NCI-H2081 treated with DMSO at 0.1 percent for 48 hours (cell line): ENCODE results near the gene CLDN15.
A peak's percentile ranks its signal among the peaks of the same experiment; 100 is the strongest.
"Not testable (repeated sequence)": the region's sequence is repeated elsewhere in the genome, so short reads cannot be mapped to it uniquely, and the experiment has no call there.

Experiments
- DNase-seq: peaks from one replicate; lab custom pipeline; 2025; lab: John Stamatoyannopoulos, UW

The CLDN15 gene

GRCh38 chr7:101237206-101238067 lies at the start of gene CLDN15:
Gene CLDN15 (minus strand): TSS chr7:101237802. CDS start chr7:101237581, 221 bp downstream.
- no peak for DNase-seq

- no peak for DNase-seq
These were observed 49.4 kb upstream of the CLDN15 start for GRCh38 chr7:101287032-101287431.

GRCh38 chr7:101285880-101286279 lies 48.3 kb upstream of the CLDN15 start:
- DNase-seq = not testable (repeated sequence)

- DNase-seq = no peak
These were observed 47.6 kb upstream of the CLDN15 start for GRCh38 chr7:101285171-101285570.

- not testable (repeated sequence) for DNase-seq
These were observed 43.3 kb upstream of the CLDN15 start for GRCh38 chr7:101280912-101281311.

- no peak for DNase-seq
These were observed 41.1 kb upstream of the CLDN15 start for GRCh38 chr7:101278461-101279292.

- DNase-seq = no peak
These were observed 39.6 kb upstream of the CLDN15 start for GRCh38 chr7:101277155-101277554.

GRCh38 chr7:101273206-101273605 lies 35.6 kb upstream of the CLDN15 start:
- DNase-seq = no peak

GRCh38 chr7:101271021-101271420 lies 33.4 kb upstream of the CLDN15 start:
- DNase-seq = no peak

GRCh38 chr7:101269664-101270063 lies 32.1 kb upstream of the CLDN15 start:
- DNase-seq = no peak

- no peak for DNase-seq
These were observed 28.3 kb upstream of the CLDN15 start for GRCh38 chr7:101265622-101266516.

- not testable (repeated sequence) for DNase-seq
These were observed 26.6 kb upstream of the CLDN15 start for GRCh38 chr7:101264102-101264706.

- no peak for DNase-seq
These were observed 20.7 kb upstream of the CLDN15 start for GRCh38 chr7:101258243-101258731.

- DNase-seq = no peak
These were observed 18.2 kb upstream of the CLDN15 start for GRCh38 chr7:101255796-101256195.

GRCh38 chr7:101253199-101253598 lies 15.6 kb upstream of the CLDN15 start:
- DNase-seq = not testable (repeated sequence)

- DNase-seq = peak; percentile 95
These were observed 14.5 kb upstream of the CLDN15 start for GRCh38 chr7:101251871-101252659.

- DNase-seq = no peak
These were observed 12.7 kb upstream of the CLDN15 start for GRCh38 chr7:101250324-101250723.

GRCh38 chr7:101248276-101248675 lies 10.7 kb upstream of the CLDN15 start:
- DNase-seq = no peak

GRCh38 chr7:101245147-101245668 lies 7.6 kb upstream of the CLDN15 start:
- peak; percentile 79 for DNase-seq
